ENCODE data around the gene EPAS1.

The EPAS1 gene

DNA sequence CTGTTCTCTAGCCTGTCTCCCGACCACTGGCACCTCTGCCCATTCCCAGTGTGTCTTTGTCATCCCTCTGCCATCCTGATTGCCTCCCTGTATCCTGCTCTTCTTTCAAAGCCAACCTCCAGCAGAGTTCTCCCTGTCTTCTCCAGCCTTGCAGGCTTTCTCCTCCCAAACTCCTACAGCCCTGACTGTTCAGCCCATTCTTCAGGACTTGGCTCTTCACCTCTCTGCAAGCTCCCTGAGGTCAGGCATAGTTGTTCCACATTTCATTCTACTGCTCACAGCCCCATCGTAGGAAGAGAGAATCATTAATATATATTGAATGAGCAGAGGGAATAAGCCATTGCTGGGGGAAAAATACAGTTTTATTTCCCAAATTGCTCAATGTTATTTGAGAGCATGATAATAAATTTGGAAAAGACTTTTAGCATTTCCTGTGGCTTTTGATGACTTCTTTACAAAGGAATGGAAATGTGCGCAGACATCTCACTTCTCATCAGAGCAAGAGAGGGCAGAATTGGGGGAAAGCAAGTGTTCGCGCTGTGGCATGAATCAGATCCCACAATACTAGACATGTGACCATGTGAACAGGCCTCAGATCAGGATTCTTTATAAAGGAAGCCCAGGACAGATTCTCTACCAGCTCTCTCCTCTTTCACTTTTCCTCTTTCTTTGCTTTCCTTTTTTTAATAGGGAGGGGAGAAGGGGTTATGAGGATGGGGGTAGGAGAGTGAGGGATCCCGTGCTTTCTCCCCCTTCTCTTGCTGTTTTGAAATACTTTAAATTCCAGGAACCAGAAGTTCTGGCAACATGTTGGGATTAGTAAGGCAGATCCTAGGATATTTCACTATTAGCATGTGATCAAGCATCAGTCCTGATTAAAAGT is 37.4 kb downstream of the EPAS1 start:
- no peak for TF ChIP-seq BHLHE40 (IDR thresholded peaks at IDR 0.05; ENCODE audit: borderline replicate concordance)
- TF ChIP-seq TARDBP (IDR thresholded peaks at IDR 0.05), result no peak
- no peak for TF ChIP-seq SUZ12 (IDR thresholded peaks at IDR 0.05)
- no peak for TF ChIP-seq ELF4 (IDR thresholded peaks at IDR 0.05)
- TF ChIP-seq LEF1 (IDR thresholded peaks at IDR 0.05; ENCODE audit: borderline replicate concordance), result no peak
- TF ChIP-seq, protein P1, sequence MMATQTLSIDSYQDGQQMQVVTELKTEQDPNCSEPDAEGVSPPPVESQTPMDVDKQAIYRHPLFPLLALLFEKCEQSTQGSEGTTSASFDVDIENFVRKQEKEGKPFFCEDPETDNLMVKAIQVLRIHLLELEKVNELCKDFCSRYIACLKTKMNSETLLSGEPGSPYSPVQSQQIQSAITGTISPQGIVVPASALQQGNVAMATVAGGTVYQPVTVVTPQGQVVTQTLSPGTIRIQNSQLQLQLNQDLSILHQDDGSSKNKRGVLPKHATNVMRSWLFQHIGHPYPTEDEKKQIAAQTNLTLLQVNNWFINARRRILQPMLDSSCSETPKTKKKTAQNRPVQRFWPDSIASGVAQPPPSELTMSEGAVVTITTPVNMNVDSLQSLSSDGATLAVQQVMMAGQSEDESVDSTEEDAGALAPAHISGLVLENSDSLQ (IDR thresholded peaks at IDR 0.05), result no peak
- no peak for TF ChIP-seq ZNF384 (IDR thresholded peaks at IDR 0.05)
- TF ChIP-seq HDGF (IDR thresholded peaks at IDR 0.05; ENCODE audit: borderline replicate concordance), result no peak
- TF ChIP-seq FOXM1 (IDR thresholded peaks at IDR 0.05; ENCODE audit: borderline replicate concordance), result no peak
- no peak for TF ChIP-seq ARNT (IDR thresholded peaks at IDR 0.05)
- no peak for TF ChIP-seq SP1 (IDR thresholded peaks at IDR 0.05)
- no peak for TF ChIP-seq FOXK2 (IDR thresholded peaks at IDR 0.05)
- TF ChIP-seq NFRKB (IDR thresholded peaks at IDR 0.05), result no peak
- no peak for TF ChIP-seq FOXA1 (IDR thresholded peaks at IDR 0.05)
- no peak for TF ChIP-seq CTBP1 (IDR thresholded peaks at IDR 0.05; ENCODE audit: borderline replicate concordance)
- no peak for TF ChIP-seq L3MBTL2 (conservative IDR thresholded peaks at IDR 0.05)
- POLR2A ChIA-PET, result no interaction called here
- CTCF ChIA-PET, result no interaction called here
- DNase-seq (ENCODE audit: extremely low spot score), result no peak

DNA sequence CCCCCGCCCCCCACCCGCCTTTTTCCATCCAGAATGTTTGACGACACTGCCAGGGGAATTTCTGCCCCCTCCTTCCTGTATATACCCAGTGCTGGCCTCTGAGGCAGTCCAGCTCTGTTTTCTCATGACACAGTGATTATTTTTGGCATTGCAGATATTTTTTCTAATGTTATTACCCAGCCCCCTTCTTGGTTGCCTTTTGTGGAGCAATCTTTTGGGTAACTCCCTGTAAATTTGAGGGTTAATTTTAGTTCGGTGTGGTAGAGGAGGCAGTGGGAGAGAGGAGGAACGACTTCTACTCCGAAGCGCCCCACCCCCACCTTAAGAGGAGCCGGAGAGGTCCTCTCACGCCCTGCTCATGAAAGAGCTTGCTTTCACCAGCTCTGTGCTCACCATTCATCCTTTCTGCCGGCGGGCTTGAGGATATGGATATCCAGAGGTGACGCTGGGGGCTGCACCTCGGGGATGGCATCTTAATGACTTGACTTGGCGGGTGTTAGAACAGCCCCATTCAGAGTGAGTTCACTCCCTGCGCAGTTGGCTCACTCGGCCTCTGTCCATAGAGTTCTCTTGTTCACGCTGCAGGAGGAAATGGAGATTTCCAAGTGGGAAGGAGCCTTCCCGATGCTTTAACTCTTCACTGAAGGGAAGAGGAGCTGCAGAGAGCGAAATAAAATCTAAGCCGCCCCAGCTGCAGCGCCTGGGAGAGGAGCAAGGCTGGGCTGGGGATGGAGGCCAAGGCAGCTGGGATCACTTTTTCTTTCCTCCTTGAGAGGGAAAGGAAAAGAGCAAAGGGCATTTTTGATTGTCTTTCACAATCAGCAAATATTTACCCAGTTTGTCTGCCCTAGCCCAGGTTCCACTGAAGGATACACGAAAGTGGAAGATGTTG is 38.4 kb downstream of the EPAS1 start:
- DNase-seq (ENCODE audit: extremely low spot score), result no peak
- TF ChIP-seq CTBP1 (IDR thresholded peaks at IDR 0.05; ENCODE audit: borderline replicate concordance) (no peak), ARNT (IDR thresholded peaks at IDR 0.05) (no peak), SP1 (IDR thresholded peaks at IDR 0.05) (no peak), L3MBTL2 (conservative IDR thresholded peaks at IDR 0.05) (no peak), FOXM1 (IDR thresholded peaks at IDR 0.05; ENCODE audit: borderline replicate concordance) (no peak), SUZ12 (IDR thresholded peaks at IDR 0.05) (no peak), ZNF384 (IDR thresholded peaks at IDR 0.05) (no peak), ELF4 (IDR thresholded peaks at IDR 0.05) (no peak), LEF1 (IDR thresholded peaks at IDR 0.05; ENCODE audit: borderline replicate concordance) (no peak), NFRKB (IDR thresholded peaks at IDR 0.05) (no peak), HDGF (IDR thresholded peaks at IDR 0.05; ENCODE audit: borderline replicate concordance) (no peak), FOXA1 (IDR thresholded peaks at IDR 0.05) (no peak), FOXK2 (IDR thresholded peaks at IDR 0.05) (no peak), BHLHE40 (IDR thresholded peaks at IDR 0.05; ENCODE audit: borderline replicate concordance) (no peak)
- CTCF ChIA-PET, result no interaction called here
- POLR2A ChIA-PET, result no interaction called here

DNA sequence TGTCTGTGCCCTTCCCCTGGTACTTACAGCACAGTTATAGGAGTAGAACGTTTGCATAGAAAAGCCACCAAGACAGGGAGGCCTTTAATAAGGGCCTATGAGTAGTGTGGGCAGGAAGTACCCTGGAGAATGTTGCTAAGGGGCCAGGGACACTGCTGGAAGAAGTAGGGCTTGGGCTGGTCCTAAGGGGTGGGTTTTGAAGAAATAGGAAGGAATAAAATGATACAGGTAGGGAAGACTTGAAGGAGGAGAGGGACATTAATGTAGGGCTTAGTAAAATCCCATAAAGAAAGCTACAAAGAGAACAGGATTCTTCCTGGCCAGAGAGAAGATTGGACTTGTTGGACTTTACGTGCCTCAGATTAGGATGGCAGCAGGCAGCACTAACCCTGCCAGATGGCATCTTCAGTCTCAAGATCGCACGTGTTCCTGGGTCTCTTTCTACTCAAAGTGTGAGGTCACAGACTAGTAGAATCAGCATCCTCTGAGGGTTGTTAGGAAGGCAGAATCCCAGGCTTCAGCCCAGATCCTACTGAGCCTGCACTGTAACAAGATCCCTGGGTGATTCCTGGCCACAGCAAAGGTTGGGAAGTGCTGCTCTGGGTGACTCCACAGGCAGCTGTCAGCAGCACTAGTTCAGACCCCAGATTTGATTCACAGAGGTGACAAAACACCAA is 39.2 kb downstream of the EPAS1 start:
- ChIA-PET CTCF (interaction anchor here (0.9 to 1.2 kb wide), 2 partner anchors 18 to 274 kb away, joined by 3 read pairs; no protein-coding TSS in a partner anchor), POLR2A (no interaction called here)
- TF ChIP-seq TARDBP (IDR thresholded peaks at IDR 0.05) (no peak), L3MBTL2 (conservative IDR thresholded peaks at IDR 0.05) (no peak), ARNT (IDR thresholded peaks at IDR 0.05) (no peak), NFRKB (IDR thresholded peaks at IDR 0.05) (no peak), FOXA1 (IDR thresholded peaks at IDR 0.05) (no peak), ZNF384 (IDR thresholded peaks at IDR 0.05) (no peak), SUZ12 (IDR thresholded peaks at IDR 0.05) (no peak), ELF4 (IDR thresholded peaks at IDR 0.05) (no peak), FOXM1 (IDR thresholded peaks at IDR 0.05; ENCODE audit: borderline replicate concordance) (no peak), BHLHE40 (IDR thresholded peaks at IDR 0.05; ENCODE audit: borderline replicate concordance) (no peak), FOXK2 (IDR thresholded peaks at IDR 0.05) (no peak), HDGF (IDR thresholded peaks at IDR 0.05; ENCODE audit: borderline replicate concordance) (no peak), SP1 (IDR thresholded peaks at IDR 0.05) (no peak), CTBP1 (IDR thresholded peaks at IDR 0.05; ENCODE audit: borderline replicate concordance) (no peak), LEF1 (IDR thresholded peaks at IDR 0.05; ENCODE audit: borderline replicate concordance) (no peak)
- TF ChIP-seq, protein P1 (IDR thresholded peaks at IDR 0.05), result no peak
- no peak for DNase-seq (ENCODE audit: extremely low spot score)

DNA sequence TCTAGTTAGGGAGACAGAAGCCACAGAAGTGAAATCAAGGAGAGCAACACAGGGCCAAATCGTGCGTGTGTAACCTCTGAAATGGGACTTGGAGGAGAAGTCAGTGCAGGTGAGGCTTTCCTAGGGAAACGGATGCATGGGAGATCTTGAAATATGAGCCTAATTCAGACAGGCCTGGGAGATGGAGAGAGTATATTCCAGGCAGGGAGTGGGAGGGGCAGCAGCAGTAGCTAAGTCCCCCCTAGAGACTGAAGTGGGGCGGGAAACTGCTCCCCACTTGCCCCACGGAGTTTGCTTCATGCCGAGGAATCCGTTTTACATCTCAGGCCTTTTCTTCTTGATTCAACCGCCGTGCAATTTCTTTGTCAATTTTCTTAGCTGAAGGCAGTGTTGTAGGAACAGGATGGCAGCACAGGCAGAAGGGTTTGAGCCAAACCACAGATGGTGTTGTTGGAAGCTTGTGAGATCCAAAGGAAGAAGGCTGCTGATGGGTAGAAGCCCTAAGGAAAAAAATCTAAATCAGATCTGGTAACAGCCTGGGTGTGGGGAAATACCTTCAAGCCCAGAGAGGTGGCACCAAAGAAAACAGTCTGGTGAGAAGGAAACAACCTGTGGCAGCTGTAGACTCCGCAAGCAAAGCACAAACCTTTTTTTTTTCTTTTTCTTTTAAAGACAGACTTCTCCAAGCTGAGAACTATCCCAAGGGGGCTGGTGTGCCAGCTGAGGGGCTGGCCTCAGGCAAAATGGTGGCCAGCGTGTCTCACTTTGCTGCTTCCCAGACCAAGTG is 40.2 kb downstream of the EPAS1 start:
- no peak for TF ChIP-seq FOXA1 (IDR thresholded peaks at IDR 0.05)
- no peak for TF ChIP-seq FOXM1 (IDR thresholded peaks at IDR 0.05; ENCODE audit: borderline replicate concordance)
- TF ChIP-seq FOXK2 (IDR thresholded peaks at IDR 0.05), result no peak
- TF ChIP-seq BHLHE40 (IDR thresholded peaks at IDR 0.05; ENCODE audit: borderline replicate concordance), result no peak
- no peak for TF ChIP-seq ZNF384 (IDR thresholded peaks at IDR 0.05)
- no peak for TF ChIP-seq TARDBP (IDR thresholded peaks at IDR 0.05)
- TF ChIP-seq ELF4 (IDR thresholded peaks at IDR 0.05), result no peak
- no peak for TF ChIP-seq CTBP1 (IDR thresholded peaks at IDR 0.05; ENCODE audit: borderline replicate concordance)
- TF ChIP-seq SUZ12 (IDR thresholded peaks at IDR 0.05), result no peak
- no peak for TF ChIP-seq NFRKB (IDR thresholded peaks at IDR 0.05)
- TF ChIP-seq ARNT (IDR thresholded peaks at IDR 0.05), result no peak
- TF ChIP-seq, protein P1 (IDR thresholded peaks at IDR 0.05), result no peak
- no peak for TF ChIP-seq LEF1 (IDR thresholded peaks at IDR 0.05; ENCODE audit: borderline replicate concordance)
- no peak for TF ChIP-seq HDGF (IDR thresholded peaks at IDR 0.05; ENCODE audit: borderline replicate concordance)
- DNase-seq (ENCODE audit: extremely low spot score), result no peak
- ChIA-PET CTCF (interaction anchor here (0.6 to 1.2 kb wide), 3 partner anchors 19 to 338 kb away, joined by 3 read pairs; no protein-coding TSS in a partner anchor), POLR2A (no interaction called here)

Data from HEK293T (cell line).